H4 (cell line): ENCODE data around the gene TCEAL4. TPM values are rescaled to one million over a fixed set of nuclear protein-coding genes. Genes with fewer than 3 reads are reported as not detected.

ENCODE experiments used
- total RNA-seq: library from RNA; depleted of rRNA; stranded (reverse); fragments of >200 nt; shearing (Covaris generic); gene quantifications from 2 replicates; pipeline ENCODE4 v1.2.3, GENCODE V29; 2014; rRNA removed

Gene TCEAL4
- total RNA-seq, 1 experiment from 2014 or later, result 67.6 TPM

Other genes with a start within 250 kb of the TCEAL4 start
- gene TCEAL9, start 229.0 kb upstream of the TCEAL4 start, total RNA-seq, result 116 and 141 TPM in 2 replicates
- gene BEX3, start 209.0 kb upstream of the TCEAL4 start, total RNA-seq, result 426 and 477 TPM in 2 replicates
- 0.04 TPM in 1 of 2 replicates, not detected in the other for gene RAB40A, start 66.0 kb upstream of the TCEAL4 start, total RNA-seq
- gene TCEAL3, start 22.4 kb downstream of the TCEAL4 start, total RNA-seq, result 20.4 and 20.9 TPM in 2 replicates
- 16.4 and 27.4 TPM in 2 replicates for gene TCEAL1, start 43.5 kb downstream of the TCEAL4 start, total RNA-seq
- gene MORF4L2, start 101.2 kb downstream of the TCEAL4 start, total RNA-seq, result 950 and 1,107 TPM in 2 replicates
- gene TMEM31, start 125.4 kb downstream of the TCEAL4 start, total RNA-seq, result not detected in 2 replicates
- gene PLP1, start 191.3 kb downstream of the TCEAL4 start, total RNA-seq, result 0.02 TPM in 1 of 2 replicates, not detected in the other
- gene RAB9B, start 246.7 kb downstream of the TCEAL4 start, total RNA-seq, result 0.74 and 0.94 TPM in 2 replicates